Keratinocyte (primary cell): ENCODE data around the gene RHOBTB3. TPM values are rescaled to one million over a fixed set of nuclear protein-coding genes. Genes with fewer than 3 reads are reported as not detected.

Experiments used
- DNase-seq: peaks from one replicate; pipeline ENCODE4 v3.0.0-alpha.2; 2011; ENCODE audit warnings: low read depth, missing footprints, low spot score
- FAIRE-seq: peaks from 2 replicates; lab custom pipeline; 2011; peaks lifted over from hg19 to GRCh38; lab: Jason Lieb, UNC
- H2AFZ ChIP-seq: 2 replicates; pipeline ENCODE4 v1.6.0; 2012; ENCODE audit warnings: low read length, control low read depth, inconsistent platforms; ENCODE audit not compliant: control insufficient read depth
- H3K27ac ChIP-seq: 2 replicates; pipeline ENCODE4 v1.5.1; 2011; ENCODE audit warnings: low read length; ENCODE audit not compliant: control insufficient read depth, insufficient read depth
- H3K27me3 ChIP-seq: 3 replicates; pipeline ENCODE4 v1.6.0; 2011; ENCODE audit warnings: low read length; ENCODE audit not compliant: control insufficient read depth, insufficient read depth; ENCODE audit errors: extremely low read depth
- H3K36me3 ChIP-seq, 2 experiments: 2 replicates in 1 of 2; 3 replicates in 1 of 2; pipeline ENCODE4 v1.5.1; 2011; ENCODE audit warnings: low read length in 2 of 2, mild to moderate bottlenecking in 1 of 2; ENCODE audit not compliant: control insufficient read depth in 2 of 2, insufficient read depth in 2 of 2; ENCODE audit errors: extremely low read depth in 1 of 2
- H3K4me1 ChIP-seq: 3 replicates; pipeline ENCODE4 v1.5.1; 2011; ENCODE audit warnings: low read length; ENCODE audit not compliant: control insufficient read depth, insufficient read depth; ENCODE audit errors: extremely low read depth
- H3K4me2 ChIP-seq: 3 replicates; pipeline ENCODE4 v1.6.0; 2011; ENCODE audit warnings: low read depth, low read length; ENCODE audit not compliant: control insufficient read depth, insufficient read depth; ENCODE audit errors: extremely low read depth
- H3K4me3 ChIP-seq, 3 experiments: fragments of 200-600 bp in 1 of 3; sonication (generic) in 1 of 3; 2 replicates in 2 of 3; 3 replicates in 1 of 3; pipeline ENCODE4 v1.5.1; 2011 to 2016; ENCODE audit warnings: low read length in 3 of 3, mild to moderate bottlenecking in 3 of 3, control low read depth in 2 of 3, inconsistent platforms in 1 of 3, low read depth in 1 of 3, mixed read lengths in 1 of 3, mixed run types in 1 of 3, moderate library complexity in 1 of 3; ENCODE audit not compliant: control insufficient read depth in 2 of 3, insufficient read depth in 2 of 3; ENCODE audit errors: extremely low read depth in 1 of 3
- H3K79me2 ChIP-seq: 2 replicates; pipeline ENCODE4 v1.6.0; 2012; ENCODE audit warnings: low read length; ENCODE audit not compliant: control insufficient read depth, insufficient read depth
- H3K9ac ChIP-seq: 3 replicates; pipeline ENCODE4 v1.6.0; 2011; ENCODE audit warnings: low read length; ENCODE audit not compliant: control insufficient read depth, insufficient read depth; ENCODE audit errors: extremely low read depth
- H3K9me1 ChIP-seq: 3 replicates; pipeline ENCODE4 v1.6.0; 2011; ENCODE audit warnings: low read length; ENCODE audit not compliant: control insufficient read depth, insufficient read depth; ENCODE audit errors: extremely low read depth
- H3K9me3 ChIP-seq: 2 replicates; pipeline ENCODE4 v1.5.1; 2012; ENCODE audit warnings: low read depth, low read length; ENCODE audit not compliant: control insufficient read depth
- H4K20me1 ChIP-seq: 3 replicates; pipeline ENCODE4 v1.6.0; 2011; ENCODE audit warnings: low read length; ENCODE audit not compliant: control insufficient read depth, insufficient read depth; ENCODE audit errors: extremely low read depth
- EZH2 ChIP-seq: IDR thresholded peaks from one replicate; pipeline ENCODE4 v1.6.1; 2012; ENCODE audit warnings: inconsistent platforms, mild to moderate bottlenecking, low read length, moderate library complexity
- dilution Hi-C: fragments of 300-500 bp; cut with MboI; formaldehyde crosslinking; loops from one replicate; pipeline ENCODE4 v1.7.0; 2020; ENCODE audit warnings: low sequenced_read_pairs; ENCODE audit not compliant: extremely low pct_ligation_motif_present
- polyA plus RNA-seq, 5 experiments: library from polyadenylated mRNA; depleted of rRNA in 3 of 5; stranded (reverse) in 3 of 5; stranded (forward) in 1 of 5; unstranded in 1 of 5; fragments of >200 nt; gene quantifications; 1 replicate in 1 of 5; 2 replicates in 3 of 5; 3 replicates in 1 of 5; pipeline versions ENCODE4 v1.2.1 to v1.2.3, GENCODE V29; 2011 to 2012; ENCODE audit warnings: missing spikeins in 2 of 5, low read depth in 1 of 5, low replicate concordance in 1 of 5
- TF ChIP-seq, protein P1 (sequence below), 3 experiments: IDR thresholded peaks in 1 of 3; conservative IDR thresholded peaks in 1 of 3; optimal IDR thresholded peaks in 1 of 3; 2 replicates in 2 of 3; 3 replicates in 1 of 3; pipeline versions ENCODE3 to v1.5.1; 2011; ENCODE audit warnings: low read length in 3 of 3, mild to moderate bottlenecking in 3 of 3, moderate library complexity in 2 of 3, control low read depth in 1 of 3, inconsistent platforms in 1 of 3; ENCODE audit not compliant: insufficient read depth in 2 of 3; ENCODE audit errors: extremely low read depth in 1 of 3

RHOBTB3 gene
- polyA plus RNA-seq, 1 donor (not counting 4 experiments of a cell fraction or from before 2014, with no cell fraction given): 4.7 TPM

DNA sequence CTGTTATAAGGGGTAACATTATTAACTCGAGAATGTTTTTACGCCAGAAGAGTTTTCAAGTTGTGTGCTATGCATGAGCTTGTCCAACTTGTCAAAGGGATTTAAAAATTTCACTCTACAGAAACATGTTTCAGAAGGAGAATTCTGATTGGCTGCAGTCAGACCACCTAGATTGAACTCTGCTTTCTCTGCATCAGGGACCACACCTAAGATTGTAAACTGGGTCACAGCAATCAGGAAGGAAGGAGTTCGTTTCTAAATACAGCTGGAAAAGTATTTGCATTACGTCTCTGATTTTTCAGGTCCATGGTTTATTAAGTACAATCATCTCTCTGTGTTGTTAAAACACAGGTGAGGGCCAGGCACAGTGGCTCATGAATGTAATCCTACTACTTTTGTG, 85.6 kb downstream of the RHOBTB3 start:
- dilution Hi-C loops: no loop called here
- Histone ChIP-seq H3K27ac (no peak overlapping the region), H3K4me1 (peaks cover 7% of the 10 kb centered on the region)

DNA sequence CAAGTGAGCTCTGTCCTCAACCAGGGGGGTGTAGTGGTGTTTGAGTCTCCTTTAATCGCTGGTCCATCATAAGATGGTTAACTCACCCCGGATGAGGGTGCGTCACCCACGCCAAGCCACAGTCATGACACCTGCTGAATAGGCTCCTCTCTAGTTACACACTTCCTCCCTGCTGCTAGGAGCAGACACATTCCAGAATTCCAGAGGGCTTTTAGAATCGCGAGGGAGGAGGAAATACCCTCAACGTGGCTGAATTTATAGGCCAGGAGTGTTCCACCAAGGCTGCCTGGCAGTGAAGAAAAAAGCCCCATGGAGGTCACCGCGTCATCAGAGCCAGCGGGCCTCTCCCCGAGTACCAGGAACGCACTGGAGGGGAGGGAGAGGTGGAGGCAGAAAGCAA, 86.3 kb downstream of the RHOBTB3 start:
- H3K4me3 ChIP-seq: no peak overlapping the region
- H3K79me2 ChIP-seq: no peaks in the 10 kb centered on the region
- no peak overlapping the region for H3K9ac ChIP-seq

More for the DNA sequence above, 85.6 kb downstream of the RHOBTB3 start:
- Histone ChIP-seq H3K9ac (no peak overlapping the region), H3K4me3 (no peak overlapping the region), H3K9me3 (no peaks in the 10 kb centered on the region), H3K27me3 (no peaks in the 10 kb centered on the region), H3K4me2 (no peak overlapping the region), H4K20me1 (no peaks in the 10 kb centered on the region), H2AFZ (no peak overlapping the region), H3K36me3 (no peaks in the 10 kb centered on the region), H3K79me2 (no peaks in the 10 kb centered on the region), H3K9me1 (no peaks in the 10 kb centered on the region)
- FAIRE-seq (no peak), DNase-seq (no peak)
- TF ChIP-seq, protein P1, sequence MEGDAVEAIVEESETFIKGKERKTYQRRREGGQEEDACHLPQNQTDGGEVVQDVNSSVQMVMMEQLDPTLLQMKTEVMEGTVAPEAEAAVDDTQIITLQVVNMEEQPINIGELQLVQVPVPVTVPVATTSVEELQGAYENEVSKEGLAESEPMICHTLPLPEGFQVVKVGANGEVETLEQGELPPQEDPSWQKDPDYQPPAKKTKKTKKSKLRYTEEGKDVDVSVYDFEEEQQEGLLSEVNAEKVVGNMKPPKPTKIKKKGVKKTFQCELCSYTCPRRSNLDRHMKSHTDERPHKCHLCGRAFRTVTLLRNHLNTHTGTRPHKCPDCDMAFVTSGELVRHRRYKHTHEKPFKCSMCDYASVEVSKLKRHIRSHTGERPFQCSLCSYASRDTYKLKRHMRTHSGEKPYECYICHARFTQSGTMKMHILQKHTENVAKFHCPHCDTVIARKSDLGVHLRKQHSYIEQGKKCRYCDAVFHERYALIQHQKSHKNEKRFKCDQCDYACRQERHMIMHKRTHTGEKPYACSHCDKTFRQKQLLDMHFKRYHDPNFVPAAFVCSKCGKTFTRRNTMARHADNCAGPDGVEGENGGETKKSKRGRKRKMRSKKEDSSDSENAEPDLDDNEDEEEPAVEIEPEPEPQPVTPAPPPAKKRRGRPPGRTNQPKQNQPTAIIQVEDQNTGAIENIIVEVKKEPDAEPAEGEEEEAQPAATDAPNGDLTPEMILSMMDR (optimal IDR thresholded peaks at IDR 0.05 in 1 of 3, IDR thresholded peaks at IDR 0.05 in 1 of 3, conservative IDR thresholded peaks at IDR 0.05 in 1 of 3; ENCODE audit: extremely low read depth in 1 of 3, insufficient read depth in 2 of 3, low read length in 3 of 3): no peak
- no peak for TF ChIP-seq EZH2

More for the DNA sequence above, 86.3 kb downstream of the RHOBTB3 start:
- H3K9me1 ChIP-seq: no peaks in the 10 kb centered on the region
- H3K36me3 ChIP-seq: no peaks in the 10 kb centered on the region
- H3K4me1 ChIP-seq: peaks cover 4% of the 10 kb centered on the region
- no peak for TF ChIP-seq EZH2
- TF ChIP-seq, protein P1 (optimal IDR thresholded peaks at IDR 0.05 in 1 of 3, IDR thresholded peaks at IDR 0.05 in 1 of 3, conservative IDR thresholded peaks at IDR 0.05 in 1 of 3; ENCODE audit: extremely low read depth in 1 of 3, insufficient read depth in 2 of 3, low read length in 3 of 3): no peak
- H3K27me3 ChIP-seq: no peaks in the 10 kb centered on the region
- H4K20me1 ChIP-seq: no peaks in the 10 kb centered on the region
- H2AFZ ChIP-seq: no peak overlapping the region
- dilution Hi-C loops: no loop called here
- DNase-seq: no peak
- H3K27ac ChIP-seq: no peak overlapping the region
- no peaks in the 10 kb centered on the region for H3K9me3 ChIP-seq
- FAIRE-seq: no peak
- no peak overlapping the region for H3K4me2 ChIP-seq
